GM18498 (cell line): Measurements from ENCODE around the gene WFIKKN1.

Experiments
- ATAC-seq: cut with Tn5 transposase; IDR thresholded peaks from one replicate; pipeline ENCODE4 v1.9.1; 2021; ENCODE audit warnings: mild to moderate bottlenecking, moderate library complexity; ENCODE audit not compliant: unreplicated experiment

WFIKKN1 gene

DNA sequence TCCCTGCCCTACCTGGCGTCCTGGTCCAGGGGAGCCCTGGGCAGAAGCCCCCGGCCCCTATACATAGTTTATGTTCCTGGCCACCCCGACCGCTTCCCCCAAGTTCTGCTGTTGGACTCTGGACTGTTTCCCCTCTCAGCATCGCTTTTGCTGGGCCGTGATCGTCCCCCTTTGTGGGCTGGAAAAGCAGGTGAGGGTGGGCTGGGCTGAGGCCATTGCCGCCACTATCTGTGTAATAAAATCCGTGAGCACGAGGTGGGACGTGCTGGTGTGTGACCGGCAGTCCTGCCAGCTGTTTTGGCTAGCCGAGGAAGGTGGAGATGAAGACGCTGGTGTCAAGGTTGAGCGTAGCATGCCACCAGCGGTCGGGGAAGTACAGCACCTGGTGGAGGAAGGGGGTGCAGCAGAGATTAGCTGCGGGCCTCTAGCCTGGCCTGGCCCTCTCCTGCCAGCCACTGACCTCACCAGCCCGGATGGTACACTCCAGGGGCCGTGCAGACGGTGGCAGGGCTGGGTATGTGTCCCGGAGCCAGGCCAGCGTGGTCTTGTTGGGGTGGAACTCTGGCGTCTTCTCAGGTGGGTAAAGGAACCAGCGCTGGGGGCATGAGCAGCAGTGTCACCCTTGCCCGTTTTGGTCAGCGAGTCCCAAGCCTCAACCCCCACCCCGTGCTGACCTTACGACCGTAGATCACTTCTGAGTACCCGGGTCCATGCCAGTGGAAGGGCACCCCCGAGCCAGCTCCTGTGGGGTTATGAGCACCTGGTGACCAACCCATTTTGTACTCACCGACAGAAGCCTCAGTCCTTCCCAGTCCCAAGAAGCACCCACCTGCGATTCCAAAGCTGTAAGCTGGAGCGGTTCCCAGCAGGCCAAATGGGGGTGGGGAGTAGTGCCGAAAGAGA lies 52.0 kb downstream of the WFIKKN1 start:
- ATAC-seq, result no peak

DNA sequence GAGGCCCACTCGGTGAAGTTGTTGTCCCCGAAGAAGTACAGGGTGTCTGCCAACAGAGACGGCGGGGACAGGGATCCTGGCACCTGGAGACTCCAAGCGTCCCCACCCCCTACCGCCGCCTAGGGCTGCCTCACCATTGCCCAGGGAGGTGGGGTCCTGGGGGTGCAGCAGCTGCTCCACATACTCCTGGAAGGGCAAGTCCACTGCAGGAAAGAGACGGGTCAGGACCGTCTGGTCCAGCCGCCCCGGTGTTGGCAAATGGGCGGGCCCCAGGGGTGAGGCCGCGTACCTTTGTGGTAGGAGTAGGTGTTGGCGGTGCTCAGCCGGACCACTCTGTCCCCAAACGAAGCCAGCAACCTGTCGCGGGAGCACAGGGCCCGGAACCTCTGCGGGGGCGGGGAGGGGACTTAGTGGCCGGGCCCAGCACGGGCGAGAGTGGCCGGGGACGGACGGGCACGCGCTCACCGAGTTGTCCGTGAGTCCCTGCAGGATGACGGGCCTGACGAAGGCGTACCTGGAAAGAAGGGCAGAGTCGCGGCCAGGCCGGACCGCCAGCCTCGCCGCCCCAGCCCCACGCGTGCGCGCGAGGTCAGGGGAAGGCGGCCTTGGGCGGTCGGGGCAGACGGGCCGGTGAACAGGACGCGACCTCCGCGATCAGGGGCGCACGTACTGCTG lies 52.7 kb downstream of the WFIKKN1 start:
- no peak for ATAC-seq
